ENCODE data around the gene JAZF1.

GRCh38 chr7:28003408-28003807, 177.2 kb downstream of the JAZF1 start:
- no peak for TF ChIP-seq EZH2 (IDR thresholded peaks at IDR 0.05; ENCODE audit: insufficient read depth, poor library complexity, severe bottlenecking)
- no peak for TF ChIP-seq EZH2phosphoT487 (IDR thresholded peaks at IDR 0.05; ENCODE audit: insufficient read depth, low read depth)

Measured in GM23248 (cell line).